OCI-LY1 (cell line): ENCODE results near the gene SPTY2D1.

Experiments
- H2AFZ ChIP-seq: fragments of 200-600 bp; sonication (generic), shearing (Covaris generic); 2 replicates; pipeline ENCODE4 v1.6.0; 2014; ENCODE audit warnings: antibody characterized with exemption, mild to moderate bottlenecking, low read length
- H3F3A ChIP-seq: fragments of 200-600 bp; sonication (generic), shearing (Covaris generic); 2 replicates; pipeline ENCODE4 v1.6.0; 2014; ENCODE audit warnings: mild to moderate bottlenecking, antibody characterized with exemption, low read length, moderate library complexity; ENCODE audit not compliant: insufficient read depth
- H3K27ac ChIP-seq: fragments of 200-600 bp; sonication (generic); 2 replicates; pipeline ENCODE4 v1.5.1; 2014; ENCODE audit warnings: low read length, mixed run types, mild to moderate bottlenecking, low read depth; ENCODE audit not compliant: poor library complexity, severe bottlenecking
- H3K27me3 ChIP-seq: fragments of 200-600 bp; sonication (generic); 2 replicates; pipeline ENCODE4 v1.6.0; 2014; ENCODE audit warnings: antibody characterized with exemption, mild to moderate bottlenecking, low read length, moderate library complexity; ENCODE audit not compliant: insufficient read depth
- H3K36me3 ChIP-seq: fragments of 200-600 bp; sonication (generic); 2 replicates; pipeline ENCODE4 v1.6.1; 2014; ENCODE audit warnings: mild to moderate bottlenecking, antibody characterized with exemption, low read length, moderate library complexity, mixed read lengths; ENCODE audit not compliant: insufficient read depth
- H3K4me1 ChIP-seq: fragments of 200-600 bp; sonication (generic); 2 replicates; pipeline ENCODE4 v1.5.1; 2014; ENCODE audit warnings: mild to moderate bottlenecking, low read length, moderate library complexity; ENCODE audit not compliant: insufficient read depth, severe bottlenecking
- H3K4me2 ChIP-seq: fragments of 200-600 bp; sonication (generic), shearing (Covaris generic); 2 replicates; pipeline ENCODE4 v1.6.1; 2014; ENCODE audit warnings: low read length
- H3K4me3 ChIP-seq: fragments of 200-600 bp; sonication (generic); 2 replicates; pipeline ENCODE4 v1.5.1; 2014; ENCODE audit warnings: low read length, low read depth, mild to moderate bottlenecking, mixed read lengths; ENCODE audit not compliant: poor library complexity, severe bottlenecking
- H3K79me2 ChIP-seq: fragments of 200-600 bp; shearing (Covaris generic); 2 replicates; pipeline ENCODE4 v1.6.1; 2016; ENCODE audit warnings: mixed run types, low read length, mixed read lengths; ENCODE audit not compliant: insufficient read depth
- H3K9ac ChIP-seq: fragments of 200-600 bp; sonication (generic), shearing (Covaris generic); 2 replicates; pipeline ENCODE4 v1.6.1; 2014; ENCODE audit warnings: mild to moderate bottlenecking, low read length, mixed read lengths
- H3K9me2 ChIP-seq: fragments of 200-600 bp; sonication (generic), shearing (Covaris generic); 2 replicates; pipeline ENCODE4 v1.6.1; 2014; ENCODE audit warnings: low read depth, mild to moderate bottlenecking, low read length, mixed read lengths
- H3K9me3 ChIP-seq: fragments of 200-600 bp; shearing (Covaris generic); 2 replicates; pipeline ENCODE4 v1.6.1; 2014; ENCODE audit warnings: low read length, mixed read lengths
- H4K20me1 ChIP-seq: fragments of 200-600 bp; sonication (generic), shearing (Covaris generic); 2 replicates; pipeline ENCODE4 v1.6.0; 2016; ENCODE audit warnings: mild to moderate bottlenecking, low read length; ENCODE audit not compliant: insufficient read depth
- EZH2 ChIP-seq: fragments of 200-600 bp; sonication (generic), shearing (Covaris generic); IDR thresholded peaks from 2 replicates; pipeline ENCODE4 v1.8.0; 2017; ENCODE audit warnings: borderline replicate concordance, mixed run types, mild to moderate bottlenecking, antibody characterized with exemption, low read length, moderate library complexity, mixed read lengths
- TF ChIP-seq, protein P1 (sequence below): fragments of 200-600 bp; sonication (generic), shearing (Covaris generic); IDR thresholded peaks from 2 replicates; pipeline ENCODE4 v1.5.1; 2017; ENCODE audit warnings: mild to moderate bottlenecking, antibody characterized with exemption, low read length, moderate library complexity, mixed read lengths

The SPTY2D1 gene

DNA sequence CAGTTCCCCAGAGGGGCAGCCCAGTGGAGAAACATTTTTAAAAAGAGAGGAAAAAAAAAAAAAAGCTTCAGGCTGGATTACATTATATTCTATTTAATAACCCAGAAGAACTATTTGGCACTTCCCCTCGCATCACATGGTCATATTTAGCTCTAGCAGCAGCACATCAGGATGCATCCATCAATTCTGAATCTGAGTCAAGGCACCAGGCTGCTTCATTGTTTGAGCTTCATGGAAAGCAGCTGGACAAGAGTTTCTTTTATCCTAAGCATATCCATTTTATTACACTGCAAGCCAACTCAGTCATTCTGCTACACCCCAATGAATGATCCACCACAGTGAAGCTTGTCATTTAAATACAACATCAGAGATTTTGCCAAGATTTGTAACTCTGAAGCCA lies 10.0 kb downstream of the SPTY2D1 start:
- Histone ChIP-seq H4K20me1 (no peaks in the 10 kb centered on the region), H3K4me3 (no peak overlapping the region)

DNA sequence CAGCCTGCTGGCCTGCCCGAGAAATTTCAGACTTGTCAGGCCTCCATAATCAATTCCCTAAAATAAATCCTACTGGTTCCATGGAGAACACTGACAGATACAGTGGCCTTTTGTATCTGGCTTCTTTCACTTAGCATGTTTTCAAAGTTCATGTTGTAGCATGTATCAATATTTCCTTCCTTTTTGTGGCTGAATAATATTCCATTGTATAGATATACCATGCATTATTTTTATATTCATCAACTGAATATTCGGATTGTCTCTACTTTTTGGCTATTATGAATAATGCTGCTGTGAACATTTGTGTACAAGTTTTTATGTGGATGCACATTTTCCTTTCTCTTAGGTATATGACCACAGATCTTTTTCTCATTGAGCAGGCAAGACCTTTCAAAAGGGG lies 10.4 kb downstream of the SPTY2D1 start:
- no peaks in the 10 kb centered on the region for H3K9me2 ChIP-seq
- H3K9me3 ChIP-seq = no peaks in the 10 kb centered on the region
- H3K36me3 ChIP-seq = peaks cover 6% of the 10 kb centered on the region; the same call in 1 of the 2 replicates
- no peaks in the 10 kb centered on the region for H3K27me3 ChIP-seq
- no peak for TF ChIP-seq EZH2
- TF ChIP-seq, protein P1, sequence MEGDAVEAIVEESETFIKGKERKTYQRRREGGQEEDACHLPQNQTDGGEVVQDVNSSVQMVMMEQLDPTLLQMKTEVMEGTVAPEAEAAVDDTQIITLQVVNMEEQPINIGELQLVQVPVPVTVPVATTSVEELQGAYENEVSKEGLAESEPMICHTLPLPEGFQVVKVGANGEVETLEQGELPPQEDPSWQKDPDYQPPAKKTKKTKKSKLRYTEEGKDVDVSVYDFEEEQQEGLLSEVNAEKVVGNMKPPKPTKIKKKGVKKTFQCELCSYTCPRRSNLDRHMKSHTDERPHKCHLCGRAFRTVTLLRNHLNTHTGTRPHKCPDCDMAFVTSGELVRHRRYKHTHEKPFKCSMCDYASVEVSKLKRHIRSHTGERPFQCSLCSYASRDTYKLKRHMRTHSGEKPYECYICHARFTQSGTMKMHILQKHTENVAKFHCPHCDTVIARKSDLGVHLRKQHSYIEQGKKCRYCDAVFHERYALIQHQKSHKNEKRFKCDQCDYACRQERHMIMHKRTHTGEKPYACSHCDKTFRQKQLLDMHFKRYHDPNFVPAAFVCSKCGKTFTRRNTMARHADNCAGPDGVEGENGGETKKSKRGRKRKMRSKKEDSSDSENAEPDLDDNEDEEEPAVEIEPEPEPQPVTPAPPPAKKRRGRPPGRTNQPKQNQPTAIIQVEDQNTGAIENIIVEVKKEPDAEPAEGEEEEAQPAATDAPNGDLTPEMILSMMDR = no peak
- H3F3A ChIP-seq = no peaks in the 10 kb centered on the region
- H3K4me1 ChIP-seq = peaks cover 2% of the 10 kb centered on the region
- H3K27ac ChIP-seq = no peak overlapping the region
- H4K20me1 ChIP-seq = no peaks in the 10 kb centered on the region
- peaks cover 83% of the 10 kb centered on the region for H3K79me2 ChIP-seq
- H3K9ac ChIP-seq = no peak overlapping the region
- no peak overlapping the region for H2AFZ ChIP-seq
- H3K4me2 ChIP-seq = no peak overlapping the region
- H3K4me3 ChIP-seq = no peak overlapping the region

More for the DNA sequence above, 10.0 kb downstream of the SPTY2D1 start:
- Histone ChIP-seq H3K79me2 (peaks cover 81% of the 10 kb centered on the region), H3F3A (no peaks in the 10 kb centered on the region), H3K27me3 (no peaks in the 10 kb centered on the region), H3K9me2 (no peaks in the 10 kb centered on the region), H3K9ac (no peak overlapping the region), H3K36me3 (peaks cover 6% of the 10 kb centered on the region; the same call in 1 of the 2 replicates), H3K4me1 (no peaks in the 10 kb centered on the region), H3K4me2 (no peak overlapping the region), H2AFZ (no peak overlapping the region), H3K9me3 (no peaks in the 10 kb centered on the region), H3K27ac (no peak overlapping the region)
- TF ChIP-seq EZH2 = no peak
- TF ChIP-seq, protein P1 = no peak

DNA sequence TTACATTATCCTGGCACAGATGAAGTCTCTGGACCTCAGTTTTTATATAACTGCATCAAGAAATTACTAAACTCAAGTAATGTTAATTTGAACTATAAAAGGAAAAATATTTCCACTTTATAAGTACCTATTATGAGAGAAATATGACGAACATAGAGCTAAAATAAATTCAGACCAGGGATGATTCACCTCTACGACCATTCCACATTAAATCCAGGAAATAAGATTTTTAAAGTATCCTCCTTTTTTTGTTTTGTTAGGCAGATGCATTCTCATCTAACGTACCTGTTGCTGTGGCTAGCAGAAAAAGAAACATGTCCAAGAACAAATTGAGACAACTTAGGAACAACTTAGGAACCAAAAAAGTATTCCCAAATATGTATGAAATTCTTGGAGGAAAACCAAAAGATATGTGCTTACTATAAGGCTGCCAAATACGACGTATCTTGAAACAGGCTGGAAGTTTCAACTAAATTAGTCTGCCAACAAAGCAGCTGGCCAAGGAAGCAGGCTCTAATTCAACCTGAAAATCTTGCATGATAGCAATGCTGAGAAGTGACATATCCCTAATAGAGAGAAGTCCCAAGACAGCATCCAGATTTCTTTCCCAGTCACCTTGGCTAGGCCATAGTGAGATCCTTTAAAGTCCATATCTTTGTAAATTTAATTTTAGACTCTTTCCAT lies 15.7 kb downstream of the SPTY2D1 start:
- Histone ChIP-seq H3K9me2 (no peaks in the 10 kb centered on the region), H3K4me1 (peaks cover 12% of the 10 kb centered on the region), H2AFZ (no peak overlapping the region), H3K79me2 (peaks cover 54% of the 10 kb centered on the region), H3K4me3 (no peak overlapping the region), H4K20me1 (no peaks in the 10 kb centered on the region), H3K27ac (no peak overlapping the region), H3K9me3 (no peaks in the 10 kb centered on the region), H3K9ac (no peak overlapping the region), H3K4me2 (no peak overlapping the region), H3K36me3 (peaks cover 26% of the 10 kb centered on the region), H3K27me3 (no peaks in the 10 kb centered on the region), H3F3A (no peaks in the 10 kb centered on the region)
- TF ChIP-seq, protein P1 = no peak
- TF ChIP-seq EZH2 = no peak
